Renal cortex interstitium (tissue), 11 donors: ENCODE results near the gene GBA2. TPM values are rescaled to one million over a fixed set of nuclear protein-coding genes. Genes with fewer than 3 reads are reported as not detected.
A peak's percentile ranks its signal among the peaks of the same experiment; 100 is the strongest.

ENCODE experiments used
- DNase-seq, 11 donors: peaks; one replicate each; pipeline ENCODE4 v3.0.0-alpha.2; 2013; ENCODE audit warnings: low read depth in 9 of 11, low spot score in 4 of 11; ENCODE audit errors: extremely low read depth in 1 of 11
- polyA plus RNA-seq, 3 donors: library from polyadenylated mRNA; unstranded; fragments of 120-200 nt; gene quantifications; one replicate each; pipeline ENCODE4 v1.2.1, GENCODE V29; 2013; ENCODE audit not compliant: insufficient read length in 3 of 3

Gene GBA2
- polyA plus RNA-seq, 3 donors = 96.9 to 126 (median 107) TPM

DNA sequence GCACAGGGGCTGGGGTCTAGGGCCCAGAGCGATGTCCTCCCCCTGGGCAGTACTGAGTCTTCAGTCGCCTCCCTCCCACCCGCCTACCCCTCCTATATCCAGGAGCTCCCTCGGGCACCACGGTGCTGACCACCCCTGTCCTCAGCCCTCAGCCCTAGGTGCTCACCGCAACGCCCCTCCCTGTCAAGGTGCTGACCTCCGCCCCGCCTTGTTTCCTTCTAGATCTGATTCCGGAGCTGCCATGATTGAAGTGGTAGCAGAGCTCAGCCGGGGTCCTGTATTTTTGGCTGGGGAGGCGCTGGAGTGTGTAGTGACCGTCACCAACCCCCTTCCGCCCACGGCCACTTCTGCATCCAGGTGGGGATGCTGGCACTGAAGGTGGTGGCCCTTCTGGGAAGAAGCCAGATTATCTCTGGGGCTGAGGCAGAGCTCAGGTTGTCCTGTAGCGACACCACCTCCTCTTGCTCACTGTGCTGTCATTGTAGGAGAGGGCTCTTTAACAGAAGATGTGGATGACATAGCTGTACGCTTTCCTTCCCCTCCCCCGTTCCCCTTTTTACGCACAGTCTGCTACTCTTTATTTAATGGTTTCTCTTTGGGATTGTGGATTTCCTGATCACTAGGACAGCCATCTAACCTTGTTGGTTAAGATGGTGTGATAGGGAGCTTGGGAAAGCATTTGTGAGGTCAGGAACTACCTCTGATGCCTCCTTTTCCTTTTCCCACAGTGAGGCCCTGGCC is 657 bp upstream of the GBA2 start:
- no peak for DNase-seq

- no peak for DNase-seq
Measured at GRCh38 chr9:35748242-35748857, 678 bp downstream of the GBA2 start.

- no peak for DNase-seq
Measured at GRCh38 chr9:35746583-35746982, 2.4 kb downstream of the GBA2 start.

DNA sequence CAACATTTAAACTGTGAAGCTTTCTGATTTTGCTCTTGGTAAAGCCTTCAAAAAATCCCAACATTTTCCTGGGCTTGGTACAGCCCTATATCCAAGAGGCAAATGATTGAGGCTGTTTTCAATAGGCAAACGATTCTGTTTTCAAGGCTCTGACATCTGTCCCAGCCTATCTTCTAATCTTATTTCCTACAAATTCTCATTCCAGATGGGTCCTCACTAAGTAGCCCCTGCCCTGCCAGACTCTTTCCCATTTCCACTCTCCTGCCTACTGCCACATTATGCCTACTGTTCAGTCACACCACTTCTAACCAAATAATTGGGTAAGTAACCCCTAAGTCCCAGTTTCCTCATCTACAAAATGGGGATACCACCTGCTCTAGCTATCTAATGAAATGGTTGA is 3.5 kb downstream of the GBA2 start:
- no peak for DNase-seq

DNA sequence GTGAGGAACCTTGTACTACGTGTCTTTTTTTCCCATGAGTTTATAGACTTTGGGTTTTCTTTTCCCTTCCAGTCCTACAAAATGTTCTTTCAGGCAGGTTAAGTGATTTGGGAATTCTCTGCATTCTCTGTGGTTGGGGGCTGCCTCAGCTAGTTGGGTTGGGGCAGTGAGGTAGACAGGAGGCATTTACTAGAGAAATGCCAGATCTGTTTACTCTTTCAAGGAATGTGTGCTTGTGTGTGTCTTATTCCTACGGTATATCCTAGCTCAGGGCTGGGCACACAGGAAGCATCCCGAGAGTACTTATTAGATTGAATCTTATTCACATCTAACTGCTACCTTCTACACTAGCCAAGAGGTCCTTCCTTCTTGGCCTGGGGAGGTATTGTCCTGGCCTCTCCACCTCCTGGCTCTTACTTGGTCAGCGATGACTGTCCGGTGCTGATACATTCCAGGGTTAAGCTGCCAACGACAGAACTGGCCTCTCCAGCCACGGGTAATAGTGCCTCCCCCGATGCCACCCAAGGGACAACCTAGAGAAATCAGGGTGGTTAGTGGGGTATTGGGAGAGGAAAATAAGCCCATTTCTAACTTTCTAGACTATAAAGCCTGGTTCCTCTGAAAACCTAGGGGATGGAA is 5.0 kb downstream of the GBA2 start:
- no peak for DNase-seq

DNA sequence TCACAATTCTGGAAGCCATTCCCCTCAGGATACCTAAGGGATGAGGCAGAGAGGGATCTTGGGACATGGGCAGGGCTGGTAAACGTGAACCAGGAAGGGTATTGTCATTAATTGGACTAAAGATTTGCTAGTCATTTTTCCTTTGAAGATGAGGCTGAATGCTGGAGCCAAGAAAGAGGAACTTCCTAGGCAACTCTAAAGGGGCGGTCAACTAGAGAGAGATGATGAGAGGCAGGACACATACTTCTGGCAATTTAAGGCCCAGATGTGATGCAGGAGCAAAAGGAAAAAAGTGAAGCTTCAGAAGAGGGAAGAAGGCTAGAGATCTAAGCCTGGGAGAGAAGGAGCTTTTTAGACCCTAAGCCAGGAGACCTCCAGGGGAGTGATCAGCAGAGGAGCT is 5.6 kb downstream of the GBA2 start:
- DNase-seq = no peak

- DNase-seq = no peak
Measured at GRCh38 chr9:35741740-35742139, 7.3 kb downstream of the GBA2 start.

DNA sequence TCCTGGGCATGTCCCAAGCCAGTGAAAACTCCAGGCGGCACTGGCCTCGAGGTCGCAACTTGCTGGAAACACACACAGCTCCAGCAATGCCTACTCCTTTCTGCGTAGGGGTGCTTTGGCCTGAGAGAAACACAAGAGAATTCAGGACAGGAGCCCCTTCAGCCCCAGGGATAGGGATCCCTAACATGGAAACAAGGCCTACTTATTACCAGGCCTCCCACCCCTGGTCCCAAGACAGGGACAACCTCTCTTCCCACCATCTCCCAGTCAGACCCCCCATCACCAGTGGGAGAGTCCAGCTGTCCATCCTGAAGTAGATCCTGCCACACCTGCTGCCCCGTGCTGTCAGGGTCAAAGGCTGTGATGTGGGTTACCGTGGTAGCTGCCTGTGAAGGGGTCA is 8.8 kb downstream of the GBA2 start:
- no peak for DNase-seq

GRCh38 chr9:35738924-35739323 is 10.1 kb downstream of the GBA2 start:
- no peak for DNase-seq

- no peak for DNase-seq
Measured at GRCh38 chr9:35738186-35738585, 10.8 kb downstream of the GBA2 start.

GRCh38 chr9:35737143-35737542 is 11.9 kb downstream of the GBA2 start:
- no peak for DNase-seq

- peak in 3 of 11 donors; percentile 50 to 60 (median 53) for DNase-seq
Measured at GRCh38 chr9:35736201-35736633, 12.8 kb downstream of the GBA2 start.

GRCh38 chr9:35734096-35734495 is 14.9 kb downstream of the GBA2 start:
- DNase-seq = no peak

- DNase-seq = peak in 2 of 11 donors; percentile 19 to 25
Measured at GRCh38 chr9:35732800-35733541, 16.1 kb downstream of the GBA2 start.

DNA sequence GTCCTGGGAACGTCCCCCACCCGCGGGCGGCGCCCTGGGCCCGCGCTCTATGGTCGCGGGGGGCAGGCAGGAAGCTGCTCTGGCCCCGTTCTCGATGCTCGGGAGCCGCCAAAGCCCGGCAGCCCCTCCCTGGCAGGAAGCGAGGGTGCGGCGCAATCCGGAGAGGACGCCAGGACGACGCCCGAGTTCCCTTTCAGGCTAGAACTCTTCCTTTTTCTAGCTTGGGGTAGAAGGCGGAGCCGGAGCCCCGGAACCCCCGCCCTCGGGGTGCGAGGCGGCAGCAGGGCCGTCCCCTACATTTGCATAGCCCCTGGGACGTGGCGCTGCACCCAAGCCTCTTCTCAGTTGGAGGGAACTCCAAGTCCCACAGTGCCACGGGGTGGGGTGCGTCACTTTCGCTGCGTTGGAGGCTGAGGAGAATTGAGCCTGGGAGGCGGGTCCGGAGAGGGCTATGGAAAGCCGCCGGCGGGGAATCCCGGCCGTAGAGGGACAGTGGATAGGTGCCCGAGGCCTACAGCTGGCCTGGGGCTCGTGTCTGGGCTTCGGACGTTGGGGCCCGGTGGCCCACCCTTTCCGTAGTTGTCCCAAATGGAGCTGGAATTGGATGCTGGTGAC is 16.7 kb downstream of the GBA2 start, which contains the start of the genes CREB3 and TLN1:
CREB3 (plus strand) TSS at position 482 of the 615 bp plus-strand sequence; CDS start at position 589, 107 bp downstream.
TLN1 (minus strand) TSS at position 11 of the 615 bp plus-strand sequence. CDS start 6,501 bp downstream, outside the sequence.
- peak; percentile 88 to 97 (median 95) for DNase-seq

DNA sequence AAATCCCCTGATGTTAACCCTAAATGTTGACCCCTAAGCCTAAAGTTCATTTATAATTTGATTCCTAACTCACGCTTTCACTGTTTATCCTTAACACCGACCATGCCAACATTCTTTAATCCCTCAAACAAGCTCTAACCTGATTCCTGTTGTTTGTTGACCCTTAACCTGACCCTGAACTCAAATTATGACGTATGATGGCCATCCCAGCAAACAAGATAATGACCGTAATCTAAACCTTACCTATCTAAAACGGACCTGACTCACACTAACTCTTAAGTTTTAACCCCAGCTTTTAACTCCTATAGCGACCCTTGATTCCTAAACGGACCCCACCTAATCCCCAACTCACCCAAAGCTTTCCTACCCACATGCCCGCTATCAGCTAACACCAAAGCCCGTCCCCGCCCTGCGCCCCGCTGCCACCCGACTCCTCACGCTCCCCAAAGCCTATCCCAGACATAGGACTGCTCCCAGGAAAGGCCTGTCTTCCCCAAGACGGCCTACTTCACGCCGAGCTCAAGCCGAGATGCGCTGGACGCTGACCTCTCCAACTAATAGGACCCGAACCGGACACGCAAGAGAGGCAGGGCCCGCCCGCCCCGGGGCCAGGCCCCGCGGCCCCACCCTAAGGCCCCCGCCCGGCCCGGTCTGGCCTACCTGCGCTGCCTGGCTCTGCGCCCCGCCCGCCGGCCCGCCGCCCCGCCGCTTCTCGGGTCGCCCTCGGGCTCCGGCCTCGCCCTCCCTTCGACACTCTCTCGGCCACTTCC is 17.4 kb downstream of the GBA2 start:
- DNase-seq = peak in 2 of 11 donors; percentile 20 to 70

DNA sequence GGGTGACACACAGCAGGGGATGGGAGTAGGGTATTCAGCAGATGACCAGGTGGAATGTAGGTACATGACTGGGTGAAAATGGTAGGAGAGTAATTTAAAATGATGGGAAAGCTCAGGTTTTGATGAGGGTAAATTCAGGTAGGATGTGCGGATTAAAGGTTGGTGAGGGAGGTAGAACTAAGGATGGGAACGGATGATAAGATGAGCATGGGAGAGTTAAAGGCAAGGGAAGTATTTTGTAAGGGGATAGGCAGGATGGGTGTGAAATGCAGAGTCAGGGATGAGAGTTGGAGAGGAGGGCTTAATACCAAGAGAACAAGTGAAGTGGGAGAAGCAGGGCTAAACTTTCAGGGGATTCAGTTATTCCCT is 18.6 kb downstream of the GBA2 start:
- DNase-seq = no peak
